ENCODE measurements around the gene MIPOL1. TPM values are rescaled to one million over a fixed set of nuclear protein-coding genes. Genes with fewer than 3 reads are reported as not detected.

Gene MIPOL1
- total and polyA plus RNA-seq, 2 experiments from 2014 or later: 5.7 to 5.9 TPM

DNA sequence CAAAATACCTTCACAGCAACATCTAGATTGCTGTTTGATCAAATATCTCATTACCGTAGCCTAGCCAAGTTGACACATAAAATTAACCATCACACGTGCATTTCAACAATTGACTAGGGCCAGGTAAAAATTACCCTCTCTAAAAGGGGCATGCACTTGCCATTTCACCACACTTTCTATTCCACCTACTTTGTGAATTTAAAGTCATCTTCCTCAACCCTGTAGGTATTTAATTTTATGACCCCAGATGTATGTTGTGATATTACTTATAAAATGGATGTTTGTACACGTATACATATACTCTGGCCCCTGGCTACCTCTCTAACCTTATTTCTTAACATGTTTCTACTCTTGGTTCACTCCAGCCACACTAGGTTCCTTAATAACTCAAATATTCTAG, 237.1 kb downstream of the MIPOL1 start:
- H3F3A ChIP-seq (ENCODE audit: insufficient read depth): no peaks in the 10 kb centered on the region
- no peaks in the 10 kb centered on the region for H3K79me2 ChIP-seq (ENCODE audit: insufficient read depth)
- H3K27me3 ChIP-seq (replicated peaks; ENCODE audit: insufficient read depth): no peaks in the 10 kb centered on the region
- no peak overlapping the region for H3K9ac ChIP-seq
- no peaks in the 10 kb centered on the region for H3K36me3 ChIP-seq (ENCODE audit: low read depth)
- no peak overlapping the region for H2AFZ ChIP-seq
- DNase-seq: no peak
- no peak overlapping the region for H3K4me2 ChIP-seq (ENCODE audit: unreplicated experiment)
- no peaks in the 10 kb centered on the region for H3K9me2 ChIP-seq (ENCODE audit: insufficient read depth)
- 94 to 96% methylated on average over 3 of the region's 3 CpGs for whole genome bisulfite sequencing, 2 experiments (ENCODE audit: low coverage in 1 of 2, low lambda C conversion rate in 2 of 2, missing lambda C conversion rate in 2 of 2)
- no peaks in the 10 kb centered on the region for H3K4me1 ChIP-seq (ENCODE audit: insufficient read depth)
- in situ Hi-C loops (cut with MboI): no loop called here
- TF ChIP-seq EZH2 (IDR thresholded peaks at IDR 0.05; ENCODE audit: insufficient read depth, poor library complexity, severe bottlenecking) (no peak), EZH2phosphoT487 (IDR thresholded peaks at IDR 0.05; ENCODE audit: insufficient read depth, low read depth) (no peak)
- no peak overlapping the region for H3K4me3 ChIP-seq
- no peak overlapping the region for H3K27ac ChIP-seq
- no peaks in the 10 kb centered on the region for H4K20me1 ChIP-seq (ENCODE audit: insufficient read depth)
- no peaks in the 10 kb centered on the region for H3K9me3 ChIP-seq (ENCODE audit: low read depth)

GRCh38 chr14:37436519-37436918, 238.8 kb downstream of the MIPOL1 start:
- Histone ChIP-seq H3K79me2 (ENCODE audit: insufficient read depth) (no peaks in the 10 kb centered on the region), H3F3A (ENCODE audit: insufficient read depth) (no peaks in the 10 kb centered on the region), H3K27me3 (replicated peaks; ENCODE audit: insufficient read depth) (no peaks in the 10 kb centered on the region), H3K27ac (no peak overlapping the region), H3K9me3 (ENCODE audit: low read depth) (no peaks in the 10 kb centered on the region), H2AFZ (no peak overlapping the region), H4K20me1 (ENCODE audit: insufficient read depth) (no peaks in the 10 kb centered on the region), H3K4me3 (no peak overlapping the region), H3K4me1 (ENCODE audit: insufficient read depth) (no peaks in the 10 kb centered on the region), H3K36me3 (ENCODE audit: low read depth) (no peaks in the 10 kb centered on the region), H3K9me2 (ENCODE audit: insufficient read depth) (no peaks in the 10 kb centered on the region), H3K9ac (no peak overlapping the region), H3K4me2 (ENCODE audit: unreplicated experiment) (no peak overlapping the region)
- WGBS, 2 experiments (ENCODE audit: low coverage in 1 of 2, low lambda C conversion rate in 2 of 2, missing lambda C conversion rate in 2 of 2): 98% methylated on average over 3 of the region's 3 CpGs
- TF ChIP-seq EZH2phosphoT487 (IDR thresholded peaks at IDR 0.05; ENCODE audit: insufficient read depth, low read depth) (no peak), EZH2 (IDR thresholded peaks at IDR 0.05; ENCODE audit: insufficient read depth, poor library complexity, severe bottlenecking) (no peak)
- in situ Hi-C loops (cut with MboI): no loop called here
- no peak for DNase-seq

GRCh38 chr14:37437490-37437889, 239.8 kb downstream of the MIPOL1 start:
- Histone ChIP-seq H3K27ac (no peak overlapping the region), H3K9ac (no peak overlapping the region), H4K20me1 (ENCODE audit: insufficient read depth) (no peaks in the 10 kb centered on the region), H3K4me3 (no peak overlapping the region), H3K79me2 (ENCODE audit: insufficient read depth) (no peaks in the 10 kb centered on the region), H3K9me3 (ENCODE audit: low read depth) (no peaks in the 10 kb centered on the region), H3F3A (ENCODE audit: insufficient read depth) (no peaks in the 10 kb centered on the region), H3K36me3 (ENCODE audit: low read depth) (no peaks in the 10 kb centered on the region), H3K27me3 (replicated peaks; ENCODE audit: insufficient read depth) (no peaks in the 10 kb centered on the region), H3K4me1 (ENCODE audit: insufficient read depth) (no peaks in the 10 kb centered on the region), H3K4me2 (ENCODE audit: unreplicated experiment) (no peak overlapping the region), H2AFZ (no peak overlapping the region), H3K9me2 (ENCODE audit: insufficient read depth) (no peaks in the 10 kb centered on the region)
- TF ChIP-seq EZH2 (IDR thresholded peaks at IDR 0.05; ENCODE audit: insufficient read depth, poor library complexity, severe bottlenecking): no peak
- TF ChIP-seq EZH2phosphoT487 (IDR thresholded peaks at IDR 0.05; ENCODE audit: insufficient read depth, low read depth): no peak
- in situ Hi-C loops (cut with MboI): no loop called here
- no peak for DNase-seq
- 50 to 51% methylated on average over 2 of the region's 2 CpGs for WGBS, 2 experiments (ENCODE audit: low coverage in 1 of 2, low lambda C conversion rate in 2 of 2, missing lambda C conversion rate in 2 of 2)

- H3K4me2 ChIP-seq (ENCODE audit: unreplicated experiment): no peak overlapping the region
- in situ Hi-C loops (cut with MboI): no loop called here
- no peak for DNase-seq
- no peak overlapping the region for H3K27ac ChIP-seq
- TF ChIP-seq EZH2phosphoT487 (IDR thresholded peaks at IDR 0.05; ENCODE audit: insufficient read depth, low read depth) (no peak), EZH2 (IDR thresholded peaks at IDR 0.05; ENCODE audit: insufficient read depth, poor library complexity, severe bottlenecking) (no peak)
- H3K9me2 ChIP-seq (ENCODE audit: insufficient read depth): no peaks in the 10 kb centered on the region
- no peaks in the 10 kb centered on the region for H3F3A ChIP-seq (ENCODE audit: insufficient read depth)
- H3K36me3 ChIP-seq (ENCODE audit: low read depth): no peaks in the 10 kb centered on the region
- no peak overlapping the region for H3K4me3 ChIP-seq
- no peaks in the 10 kb centered on the region for H3K79me2 ChIP-seq (ENCODE audit: insufficient read depth)
- WGBS, 2 experiments (ENCODE audit: low coverage in 1 of 2, low lambda C conversion rate in 2 of 2, missing lambda C conversion rate in 2 of 2): 92 to 97% methylated on average over 2 of the region's 2 CpGs
- H3K4me1 ChIP-seq (ENCODE audit: insufficient read depth): no peaks in the 10 kb centered on the region
- no peak overlapping the region for H3K9ac ChIP-seq
- no peaks in the 10 kb centered on the region for H3K9me3 ChIP-seq (ENCODE audit: low read depth)
- no peaks in the 10 kb centered on the region for H4K20me1 ChIP-seq (ENCODE audit: insufficient read depth)
- no peaks in the 10 kb centered on the region for H3K27me3 ChIP-seq (replicated peaks; ENCODE audit: insufficient read depth)
- H2AFZ ChIP-seq: no peak overlapping the region
Observed at GRCh38 chr14:37438444-37438843, 240.7 kb downstream of the MIPOL1 start.

DNA sequence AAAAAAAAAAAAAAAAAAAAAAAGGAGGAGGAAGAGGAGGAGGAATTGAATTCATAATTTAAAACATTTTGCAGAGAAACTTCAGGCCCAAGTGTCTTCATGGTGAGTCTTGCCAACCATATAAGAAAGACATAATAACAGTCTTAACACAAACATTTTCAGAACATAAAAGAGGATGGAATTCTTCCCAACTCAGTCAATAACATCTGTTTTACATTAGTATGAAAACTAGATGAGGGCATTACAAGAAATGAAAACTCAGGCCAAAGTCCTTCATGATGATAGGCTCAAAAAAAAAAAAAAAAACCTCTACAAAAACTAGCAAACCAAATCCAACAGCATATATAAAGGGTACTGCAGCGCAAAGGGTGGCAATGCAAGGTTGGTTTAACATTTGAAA, 245.7 kb downstream of the MIPOL1 start:
- H3K4me2 ChIP-seq (ENCODE audit: unreplicated experiment): no peak overlapping the region
- H3K4me1 ChIP-seq (ENCODE audit: insufficient read depth): no peaks in the 10 kb centered on the region
- no peak overlapping the region for H3K27ac ChIP-seq
- no peaks in the 10 kb centered on the region for H3K36me3 ChIP-seq (ENCODE audit: low read depth)
- in situ Hi-C loops (cut with MboI): no loop called here
- 89 to 97% methylated on average over 1 of the region's 1 CpG for WGBS, 2 experiments (ENCODE audit: low coverage in 1 of 2, low lambda C conversion rate in 2 of 2, missing lambda C conversion rate in 2 of 2)
- H2AFZ ChIP-seq: no peak overlapping the region
- H3K9me3 ChIP-seq (ENCODE audit: low read depth): no peaks in the 10 kb centered on the region
- H4K20me1 ChIP-seq (ENCODE audit: insufficient read depth): no peaks in the 10 kb centered on the region
- no peaks in the 10 kb centered on the region for H3K9me2 ChIP-seq (ENCODE audit: insufficient read depth)
- no peaks in the 10 kb centered on the region for H3K79me2 ChIP-seq (ENCODE audit: insufficient read depth)
- peak; percentile 25 for DNase-seq
- H3K4me3 ChIP-seq: no peak overlapping the region
- no peak for TF ChIP-seq EZH2phosphoT487 (IDR thresholded peaks at IDR 0.05; ENCODE audit: insufficient read depth, low read depth)
- TF ChIP-seq EZH2 (IDR thresholded peaks at IDR 0.05; ENCODE audit: insufficient read depth, poor library complexity, severe bottlenecking): no peak
- no peak overlapping the region for H3K9ac ChIP-seq
- H3F3A ChIP-seq (ENCODE audit: insufficient read depth): no peaks in the 10 kb centered on the region
- H3K27me3 ChIP-seq (replicated peaks; ENCODE audit: insufficient read depth): no peaks in the 10 kb centered on the region
